Ovary (tissue), 9 donors: Measurements from ENCODE around the gene DHX29. TPM values are rescaled to one million over a fixed set of nuclear protein-coding genes. Genes with fewer than 3 reads are reported as not detected.

Experiments used
- DNase-seq, 5 donors: peaks; one replicate each; pipeline ENCODE4 v3.0.0-alpha.2; 2019 to 2020
- H3K27ac ChIP-seq, 2 donors: fragments of 200-600 bp; one replicate each; pipeline versions ENCODE4 v1.5.1 to v1.8.0; 2019 to 2022
- H3K27me3 ChIP-seq: fragments of 200-600 bp; one replicate; pipeline ENCODE4 v1.8.0; 2022
- H3K36me3 ChIP-seq: fragments of 200-600 bp; sonication (generic); one replicate; pipeline ENCODE4 v1.5.1; 2019
- H3K4me1 ChIP-seq: one replicate; pipeline ENCODE4 v1.8.1; 2013; ENCODE audit warnings: mild to moderate bottlenecking, moderate library complexity; ENCODE audit not compliant: insufficient read depth
- H3K4me3 ChIP-seq: fragments of 200-600 bp; sonication (generic); one replicate; pipeline ENCODE4 v1.5.1; 2017
- H3K9me3 ChIP-seq, 2 donors: fragments of 200-600 bp in 1 of 2; sonication (generic) in 1 of 2; one replicate each; pipeline versions ENCODE4 v1.5.1 to v1.8.1; 2013 to 2019; ENCODE audit warnings: mild to moderate bottlenecking in 1 of 2, moderate library complexity in 1 of 2
- CTCF ChIP-seq, 3 donors: fragments of 450-650 bp in 2 of 3; fragments of 200-600 bp in 1 of 3; IDR thresholded peaks; one replicate each; pipeline versions ENCODE4 v1.5.1 to v1.8.0; 2016 to 2022; ENCODE audit warnings: antibody characterized with exemption in 3 of 3, mild to moderate bottlenecking in 1 of 3
- EP300 ChIP-seq: sonication (generic); formaldehyde crosslinking; IDR thresholded peaks from one replicate; pipeline ENCODE4 v1.6.1; 2017; ENCODE audit warnings: antibody characterized with exemption
- POLR2A ChIP-seq: fragments of 450-650 bp; IDR thresholded peaks from one replicate; pipeline ENCODE4 v1.6.1; 2017; ENCODE audit warnings: antibody characterized with exemption, mild to moderate bottlenecking, moderate library complexity
- WGBS, 3 donors: extraction: QIAGEN DNeasy Blood & Tissue Kit in 1 of 3; methylation state at CpG; one replicate each; pipeline versions ENCODE4 v1.1.5 to v1.1.7; 2013 to 2017; 5-methylcytosine and 5-hydroxymethylcytosine counted together
- intact Hi-C, 4 donors: fragments of 100-400 bp; cut with DNase I; formaldehyde crosslinking; loops; one replicate each; pipeline versions ENCODE4 v1.11.0 to v1.15.1; 2022 to 2023
- polyA plus RNA-seq, 2 donors: library from polyadenylated mRNA; stranded (reverse); fragments of 200-250 nt in 1 of 2; fragments of 350-450 nt in 1 of 2; fragmentation: Illumina TruSeq in 1 of 2; extraction: RNeasy Lipid Tissue Mini Kit (QIAGEN cat#74804) in 1 of 2; gene quantifications; one replicate each; pipeline ENCODE4 v1.2.3, GENCODE V29; 2013 to 2014
- total RNA-seq, 7 donors: library from RNA; depleted of rRNA in 2 of 7; stranded (reverse); fragments of >200 nt in 2 of 7; fragmentation: NEBNext Ultra II Directional in 3 of 7; extraction: Animal tissue kit (Norgen Biotek cat#: 25700) in 3 of 7; gene quantifications; one replicate each; pipeline versions ENCODE4 v1.1.0 to v1.2.4, GENCODE V29; 2016 to 2023
- donor health status: DM: no; HTN: no; CAD: no; lungs with moderate emphysema.
- donor health status: DM: no; HTN: no; CAD: no.
- donor health status: Bipolar disorder and iron deficiency.
- donor health status: DM: yes; HTN: yes; CAD: no.
- donor health status: DM: no; HTN: no; CAD: no.
- donor health status: DM: yes; HTN: yes; CAD: no.

DHX29 gene
- total and polyA plus RNA-seq, 9 donors = 13.1 to 25.2 (median 21.0) TPM

GRCh38 chr5:55231029-55231918 lies 76.2 kb downstream of the DHX29 start:
- no peaks in the 10 kb centered on the region for H3K27me3 ChIP-seq

GRCh38 chr5:55230086-55230629 lies 77.3 kb downstream of the DHX29 start:
- H3K36me3 ChIP-seq = no peaks in the 10 kb centered on the region
- H3K9me3 ChIP-seq = no peaks in the 10 kb centered on the region
- no peak overlapping the region for H3K4me3 ChIP-seq
- peaks cover 20% of the 10 kb centered on the region for H3K4me1 ChIP-seq
- no peaks in the 10 kb centered on the region for H3K27me3 ChIP-seq
- no peak overlapping the region for H3K27ac ChIP-seq
- DNase-seq = no peak
- TF ChIP-seq POLR2A = no peak
- no peak for TF ChIP-seq CTCF (IDR thresholded peaks at IDR 0.05)
- no peak for TF ChIP-seq EP300
- WGBS, 3 donors = 34 to 44% (median 42%) methylated on average over 8 of the region's 8 CpGs
- intact Hi-C loops = loop anchor here in 2 of 4 donors (10.0 kb wide), 1 partner anchor 55 kb away; the partner anchor contains the start of gene CDC20B (in 2 of the 2)

More at GRCh38 chr5:55231029-55231918, 76.2 kb downstream of the DHX29 start:
- H3K27ac ChIP-seq = no peak overlapping the region
- no peak for TF ChIP-seq CTCF (IDR thresholded peaks at IDR 0.05)
- H3K4me1 ChIP-seq = peaks cover 20% of the 10 kb centered on the region
- intact Hi-C loops = loop anchor here in 2 of 4 donors (10.0 kb wide), 1 partner anchor 56 kb away; the partner anchor contains the start of gene CDC20B (in 2 of the 2)
- no peaks in the 10 kb centered on the region for H3K36me3 ChIP-seq
- WGBS, 3 donors = 5 to 8% (median 5%) methylated on average over 45 to 48 of the region's 48 CpGs
- H3K9me3 ChIP-seq = no peaks in the 10 kb centered on the region
- DNase-seq = peak in 3 of 5 donors; percentile 18 to 44 (median 31)
- H3K4me3 ChIP-seq = peak overlapping the region; percentile 40

- Histone ChIP-seq H3K36me3 (no peaks in the 10 kb centered on the region), H3K4me1 (peaks cover 18% of the 10 kb centered on the region), H3K27ac (no peak overlapping the region), H3K27me3 (no peaks in the 10 kb centered on the region), H3K4me3 (peak overlapping the region; percentile 29), H3K9me3 (no peaks in the 10 kb centered on the region)
- DNase-seq = no peak
- TF ChIP-seq EP300 (no peak), CTCF (IDR thresholded peaks at IDR 0.05) (no peak), POLR2A (no peak)
- intact Hi-C loops = no loop called here
- WGBS, 3 donors = 6 to 9% (median 6%) methylated on average over 30 of the region's 30 CpGs
Observed at GRCh38 chr5:55227664-55228430, 79.6 kb downstream of the DHX29 start.

GRCh38 chr5:55226934-55227663 lies 80.4 kb downstream of the DHX29 start, which contains the start of gene MCIDAS:
TSS of gene MCIDAS (minus strand) at chr5:55227315. CDS start at chr5:55227138, 177 bp downstream.
- WGBS, 3 donors = 1% methylated on average over 68 to 80 of the region's 80 CpGs
- H3K4me3 ChIP-seq = peak within 1 kb of the TSS; percentile 29
- TF ChIP-seq EP300 (no peak), CTCF (IDR thresholded peaks at IDR 0.05) (no peak), POLR2A (no peak)
- intact Hi-C loops = no loop called here
- peak in 3 of 5 donors; percentile 25 to 57 (median 28) for DNase-seq
- peaks cover 13% of the 10 kb centered on the region for H3K4me1 ChIP-seq
- H3K36me3 ChIP-seq = no peaks in the 10 kb centered on the region
- no peaks in the 10 kb centered on the region for H3K27me3 ChIP-seq
- H3K27ac ChIP-seq = no peak within 1 kb of the TSS
- no peaks in the 10 kb centered on the region for H3K9me3 ChIP-seq
